Endothelial cell of umbilical vein (primary cell): Measurements from ENCODE around the gene HCST. TPM values are rescaled to one million over a fixed set of nuclear protein-coding genes. Genes with fewer than 3 reads are reported as not detected.

Experiments used
- BruUV-seq: library from RNA; stranded (reverse); fragments of 400-500 nt; replicated peaks from 2 replicates; lab custom pipeline; 2021; lab: Mats Ljungman, UMichigan
- CTCF ChIA-PET: fragments of 300-600, 350-600 bp; sonication (Branson Sonifier 250); formaldehyde crosslinking; loops from one replicate; lab custom pipeline; 2021; ENCODE audit warnings: antibody characterized with exemption, inconsistent platforms; lab: Charles Lee
- POLR2A ChIA-PET: fragments of 300-600, 350-600 bp; sonication (Branson Sonifier 250); formaldehyde crosslinking; loops from one replicate; lab custom pipeline; 2021; ENCODE audit warnings: antibody characterized with exemption, inconsistent platforms; lab: Charles Lee
- DNase-seq: peaks from one replicate; pipeline ENCODE4 v3.0.0-alpha.2; 2011; ENCODE audit warnings: low read depth, low spot score
- FAIRE-seq: peaks from 2 replicates; lab custom pipeline; 2011; peaks lifted over from hg19 to GRCh38; lab: Jason Lieb, UNC
- H2AFZ ChIP-seq: 2 replicates; pipeline ENCODE4 v1.6.0; 2012; ENCODE audit warnings: low read depth, low read length, control low read depth, inconsistent platforms
- H3K27ac ChIP-seq: 2 replicates; pipeline ENCODE4 v1.5.1; 2011; ENCODE audit warnings: low read depth, mild to moderate bottlenecking, control low read depth, low read length, moderate library complexity; ENCODE audit not compliant: insufficient read depth
- H3K27me3 ChIP-seq, 2 experiments: 2 replicates each; pipeline versions ENCODE4 v1.6.0 to v1.6.1; 2011; ENCODE audit warnings: low read length in 2 of 2, mixed read lengths in 1 of 2; ENCODE audit not compliant: control insufficient read depth in 2 of 2, insufficient read depth in 2 of 2
- H3K36me3 ChIP-seq, 2 experiments: 2 replicates in 1 of 2; 3 replicates in 1 of 2; pipeline ENCODE4 v1.5.1; 2011; ENCODE audit warnings: low read length in 2 of 2, mild to moderate bottlenecking in 1 of 2, moderate library complexity in 1 of 2; ENCODE audit not compliant: control insufficient read depth in 2 of 2, insufficient read depth in 2 of 2; ENCODE audit errors: extremely low read depth in 1 of 2
- H3K4me1 ChIP-seq: 3 replicates; pipeline ENCODE4 v1.5.1; 2011; ENCODE audit warnings: mild to moderate bottlenecking, low read length; ENCODE audit not compliant: control insufficient read depth, insufficient read depth; ENCODE audit errors: extremely low read depth
- H3K4me2 ChIP-seq: 2 replicates; pipeline ENCODE4 v1.6.1; 2011; ENCODE audit warnings: low read length, control low read depth, mixed read lengths; ENCODE audit not compliant: insufficient read depth
- H3K4me3 ChIP-seq, 3 experiments: fragments of 200-600 bp in 1 of 3; sonication (generic), shearing (Covaris generic) in 1 of 3; replicated peaks in 1 of 3; 2 replicates each; pipeline ENCODE4 v1.5.1; 2011 to 2016; ENCODE audit warnings: control low read depth in 3 of 3, low read length in 3 of 3, mild to moderate bottlenecking in 2 of 3, inconsistent platforms in 1 of 3, low read depth in 1 of 3, moderate library complexity in 1 of 3; ENCODE audit not compliant: insufficient read depth in 1 of 3
- H3K79me2 ChIP-seq: 2 replicates; pipeline ENCODE4 v1.6.0; 2012; ENCODE audit warnings: low read length, inconsistent platforms; ENCODE audit not compliant: control insufficient read depth, insufficient read depth
- H3K9ac ChIP-seq: replicated peaks from 2 replicates; pipeline ENCODE3; 2011; ENCODE audit warnings: low read length, control low read depth; ENCODE audit not compliant: insufficient read depth; ENCODE audit errors: extremely low read depth
- H3K9me1 ChIP-seq: replicated peaks from 3 replicates; pipeline ENCODE4 v1.6.0; 2011; ENCODE audit warnings: mild to moderate bottlenecking, low read length; ENCODE audit not compliant: control insufficient read depth, insufficient read depth; ENCODE audit errors: extremely low read depth
- H3K9me3 ChIP-seq: replicated peaks from 2 replicates; pipeline ENCODE4 v1.5.1; 2012; ENCODE audit warnings: low read length, inconsistent platforms; ENCODE audit not compliant: control insufficient read depth, insufficient read depth
- H4K20me1 ChIP-seq: replicated peaks from 2 replicates; pipeline ENCODE3; 2011; ENCODE audit warnings: mild to moderate bottlenecking, low read length; ENCODE audit not compliant: control insufficient read depth, insufficient read depth; ENCODE audit errors: extremely low read depth
- CTCF ChIP-seq, 2 donors: IDR thresholded peaks; 1 replicate in 1 of 2; 2 replicates in 1 of 2; pipeline ENCODE4 v1.5.1; 2011; ENCODE audit warnings: low read length in 2 of 2, mild to moderate bottlenecking in 2 of 2, moderate library complexity in 2 of 2, control low read depth in 1 of 2, inconsistent platforms in 1 of 2, low read depth in 1 of 2; ENCODE audit not compliant: insufficient read depth in 1 of 2; ENCODE audit errors: extremely low read depth in 1 of 2
- EZH2 ChIP-seq: IDR thresholded peaks from 2 replicates; pipeline ENCODE4 v1.6.1; 2012; ENCODE audit warnings: borderline replicate concordance, low read depth, mild to moderate bottlenecking, moderate library complexity, low read length, inconsistent platforms; ENCODE audit not compliant: severe bottlenecking
- FOS ChIP-seq: IDR thresholded peaks from 2 replicates; pipeline ENCODE4 v1.6.1; 2011; ENCODE audit warnings: mild to moderate bottlenecking, low read length, moderate library complexity, borderline replicate concordance; ENCODE audit not compliant: insufficient read depth
- GATA2 ChIP-seq: IDR thresholded peaks from 2 replicates; pipeline ENCODE4 v1.7.0; 2011; ENCODE audit warnings: low read depth, mild to moderate bottlenecking, moderate library complexity, mixed read lengths, low read length; ENCODE audit not compliant: insufficient read length, insufficient read depth
- MYC ChIP-seq: IDR thresholded peaks from one replicate; pipeline ENCODE4 v1.6.1; 2011; ENCODE audit warnings: mild to moderate bottlenecking, low read depth, low read length
- POLR2A ChIP-seq: IDR thresholded peaks from 2 replicates; pipeline ENCODE4 v1.6.1; 2012; ENCODE audit warnings: low read depth, mild to moderate bottlenecking, control low read depth, low read length
- POLR2AphosphoS5 ChIP-seq: IDR thresholded peaks from 2 replicates; pipeline ENCODE4 v1.6.1; 2012; ENCODE audit warnings: low read depth, mild to moderate bottlenecking, control low read depth, low read length, moderate library complexity; ENCODE audit not compliant: insufficient read depth
- dilution Hi-C: fragments of 300-500 bp; cut with MboI; formaldehyde crosslinking; loops from one replicate; pipeline ENCODE4 v1.15.0; 2019; ENCODE audit warnings: low sequenced_read_pairs; ENCODE audit not compliant: extremely low pct_ligation_motif_present
- intact Hi-C: fragments of 100-400 bp; cut with micrococcal nuclease; formaldehyde crosslinking; loops from one replicate; pipeline ENCODE4 v1.10.0; 2022
- polyA plus RNA-seq, 4 experiments: library from polyadenylated mRNA; depleted of rRNA in 3 of 4; stranded (reverse) in 3 of 4; unstranded in 1 of 4; fragments of >200 nt; gene quantifications; 2 replicates each; pipeline versions ENCODE4 v1.2.1 to v1.2.3, GENCODE V29; 2011 to 2012; ENCODE audit warnings: missing spikeins in 1 of 4
- total RNA-seq: library from RNA; stranded (reverse); gene quantifications from 2 replicates; pipeline ENCODE4 v1.2.3, GENCODE V29; 2021

HCST gene
- total and polyA plus RNA-seq, 2 donors (not counting 3 experiments of a cell fraction or from before 2014, with no cell fraction given) = not detected

GRCh38 chr19:35860818-35861639 is 41.3 kb upstream of the HCST start:
- POLR2A ChIA-PET = no interaction called here
- intact Hi-C loops = no loop called here
- Histone ChIP-seq H3K9me1 (no peaks in the 10 kb centered on the region), H3K79me2 (no peaks in the 10 kb centered on the region), H3K4me1 (no peaks in the 10 kb centered on the region), H4K20me1 (no peaks in the 10 kb centered on the region), H3K9me3 (no peaks in the 10 kb centered on the region), H3K27ac (no peak overlapping the region), H3K4me3 (no peak overlapping the region), H2AFZ (no peak overlapping the region), H3K4me2 (no peak overlapping the region), H3K9ac (no peak overlapping the region), H3K36me3 (no peaks in the 10 kb centered on the region), H3K27me3 (peaks cover 38 to 47% of the 10 kb centered on the region in 2 experiments)
- FAIRE-seq = no peak
- dilution Hi-C loops = no loop called here
- no peak for DNase-seq
- CTCF ChIA-PET = no interaction called here
- BruUV-seq = no TSS peak
- TF ChIP-seq MYC = no peak
- no peak for TF ChIP-seq POLR2A
- no peak for TF ChIP-seq POLR2AphosphoS5
- TF ChIP-seq GATA2 = no peak
- TF ChIP-seq FOS = no peak
- no peak for TF ChIP-seq CTCF (IDR thresholded peaks at IDR 0.05; ENCODE audit: extremely low read depth in 1 of 2, insufficient read depth in 1 of 2, low read depth in 1 of 2, low read length in 2 of 2)
- TF ChIP-seq EZH2 = peak; percentile 89
